Common myeloid progenitor, CD34-positive (primary cell): Measurements from ENCODE around the gene CDYL2.
"Not testable (repeated sequence)": the region's sequence is repeated elsewhere in the genome, so short reads cannot be mapped to it uniquely, and the experiment has no call there.

Source experiments
- CTCF ChIA-PET: fragments of 350-600 bp; sonication (Branson Sonifier 250); formaldehyde crosslinking; loops from one replicate; lab custom pipeline; 2021; ENCODE audit warnings: antibody characterized with exemption; lab: Charles Lee
- POLR2A ChIA-PET: fragments of 350-600 bp; sonication (Branson Sonifier 250); formaldehyde crosslinking; loops from one replicate; lab custom pipeline; 2021; ENCODE audit warnings: antibody characterized with exemption; lab: Charles Lee
- DNase-seq, 3 donors: peaks; one replicate each; pipeline versions ENCODE4 v3.0.0 to v3.0.0-alpha.2; 2013
- H3K27ac ChIP-seq, 2 experiments: 1 replicate in 1 of 2; 2 replicates in 1 of 2; pipeline ENCODE4 v1.7.0; 2013; ENCODE audit warnings: inconsistent platforms in 2 of 2, low read length in 2 of 2, mild to moderate bottlenecking in 2 of 2, low read depth in 1 of 2, moderate library complexity in 1 of 2; ENCODE audit not compliant: severe bottlenecking in 2 of 2, insufficient read depth in 1 of 2, poor library complexity in 1 of 2
- H3K27me3 ChIP-seq, 5 experiments: replicated peaks in 2 of 5; 1 replicate in 3 of 5; 2 replicates in 2 of 5; pipeline versions ENCODE4 v1.6.1 to v1.7.0; 2013; ENCODE audit warnings: low read length in 4 of 5, mild to moderate bottlenecking in 2 of 5, moderate library complexity in 2 of 5, inconsistent platforms in 1 of 5; ENCODE audit not compliant: insufficient read depth in 5 of 5, control insufficient read depth in 4 of 5
- H3K36me3 ChIP-seq, 4 experiments: 1 replicate in 2 of 4; 2 replicates in 2 of 4; pipeline versions ENCODE4 v1.6.1 to v1.7.0; 2013; ENCODE audit warnings: low read length in 3 of 4, control low read depth in 1 of 4, mild to moderate bottlenecking in 1 of 4; ENCODE audit not compliant: control insufficient read depth in 4 of 4, insufficient read depth in 4 of 4
- H3K4me1 ChIP-seq, 4 experiments: 1 replicate in 3 of 4; 2 replicates in 1 of 4; pipeline versions ENCODE4 v1.6.1 to v1.7.1; 2013; ENCODE audit warnings: low read length in 3 of 4, mild to moderate bottlenecking in 3 of 4, control low read depth in 1 of 4, inconsistent platforms in 1 of 4, moderate library complexity in 1 of 4; ENCODE audit not compliant: control insufficient read depth in 4 of 4, insufficient read depth in 4 of 4; ENCODE audit errors: control extremely low read depth in 1 of 4
- H3K4me3 ChIP-seq, 7 experiments: 1 replicate in 4 of 7; 2 replicates in 3 of 7; pipeline versions ENCODE4 v1.5.1 to v1.7.0; 2013; ENCODE audit warnings: mild to moderate bottlenecking in 7 of 7, low read length in 6 of 7, moderate library complexity in 6 of 7, inconsistent platforms in 2 of 7, low read depth in 2 of 7, control low read depth in 1 of 7; ENCODE audit not compliant: insufficient read depth in 4 of 7, control insufficient read depth in 1 of 7; ENCODE audit errors: extremely low read depth in 1 of 7
- H3K9me3 ChIP-seq, 5 experiments: 1 replicate in 4 of 5; 2 replicates in 1 of 5; pipeline versions ENCODE4 v1.6.1 to v1.7.1; 2013; ENCODE audit warnings: low read length in 4 of 5, mild to moderate bottlenecking in 2 of 5, inconsistent platforms in 1 of 5, low read depth in 1 of 5, moderate library complexity in 1 of 5; ENCODE audit not compliant: control insufficient read depth in 4 of 5, insufficient read depth in 2 of 5; ENCODE audit errors: control extremely low read depth in 1 of 5
- WGBS: methylation state at CpG from one replicate; pipeline ENCODE4 v1.1.5; 2013; ENCODE audit not compliant: insufficient coverage; 5-methylcytosine and 5-hydroxymethylcytosine counted together

Gene CDYL2

GRCh38 chr16:80788027-80788426 is 16.4 kb downstream of the CDYL2 start:
- Histone ChIP-seq H3K4me3 (no peak overlapping the region), H3K36me3 (peaks cover 0 to 2% (median 0%) of the 10 kb centered on the region in 4 experiments), H3K9me3 (peaks cover under 1 to 31% (median 4%) of the 10 kb centered on the region in 5 experiments), H3K27me3 (no peaks in the 10 kb centered on the region), H3K4me1 (no peaks in the 10 kb centered on the region), H3K27ac (no peak overlapping the region)
- CTCF ChIA-PET: no interaction called here
- DNase-seq: no peak
- no CpG with 5 or more reads among the region's 2 CpGs for whole genome bisulfite sequencing
- POLR2A ChIA-PET: no interaction called here

GRCh38 chr16:80786561-80786960 is 17.8 kb downstream of the CDYL2 start:
- WGBS: no CpG with 5 or more reads among the region's 3 CpGs
- POLR2A ChIA-PET, H3K27ac ChIP-seq, H3K4me3 ChIP-seq, H3K36me3 ChIP-seq, DNase-seq, CTCF ChIA-PET, H3K27me3 ChIP-seq, H3K4me1 ChIP-seq: not testable (repeated sequence)
- H3K9me3 ChIP-seq: peaks cover 3 to 36% (median 7%) of the 10 kb centered on the region in 5 experiments

- H3K4me1 ChIP-seq: no peaks in the 10 kb centered on the region
- peaks cover 3 to 48% (median 8%) of the 10 kb centered on the region in 5 experiments for H3K9me3 ChIP-seq
- no peak overlapping the region for H3K4me3 ChIP-seq
- ChIA-PET CTCF (no interaction called here), POLR2A (no interaction called here)
- peaks cover 0 to 2% (median 0%) of the 10 kb centered on the region in 4 experiments for H3K36me3 ChIP-seq
- H3K27me3 ChIP-seq: no peaks in the 10 kb centered on the region
- DNase-seq: no peak
- H3K27ac ChIP-seq: no peak overlapping the region
- WGBS: 100% methylated on average over 2 of the region's 3 CpGs
These were observed 19.4 kb downstream of the CDYL2 start for GRCh38 chr16:80784951-80785350.

GRCh38 chr16:80778703-80779102 is 25.7 kb downstream of the CDYL2 start:
- Histone ChIP-seq H3K36me3 (no peaks in the 10 kb centered on the region), H3K27me3 (no peaks in the 10 kb centered on the region), H3K4me1 (no peaks in the 10 kb centered on the region), H3K27ac (no peak overlapping the region), H3K4me3 (no peak overlapping the region), H3K9me3 (peaks cover 2 to 40% (median 4%) of the 10 kb centered on the region in 5 experiments)
- no peak for DNase-seq
- no CpG with 5 or more reads among the region's 2 CpGs for WGBS
- ChIA-PET CTCF (no interaction called here), POLR2A (no interaction called here)

- POLR2A ChIA-PET: no interaction called here
- Histone ChIP-seq H3K9me3 (peaks cover 0 to 26% (median 4%) of the 10 kb centered on the region in 5 experiments), H3K4me3 (no peak overlapping the region), H3K36me3 (peaks cover 0 to 1% (median 0%) of the 10 kb centered on the region in 4 experiments), H3K27me3 (no peaks in the 10 kb centered on the region), H3K4me1 (no peaks in the 10 kb centered on the region), H3K27ac (no peak overlapping the region)
- 92% methylated on average over 18 of the region's 19 CpGs for WGBS
- CTCF ChIA-PET: interaction anchor here (1.3 kb wide), 1 partner anchor 17 kb away, joined by 3 read pairs; no protein-coding TSS in a partner anchor
- DNase-seq: no peak
These were observed 27.5 kb downstream of the CDYL2 start for GRCh38 chr16:80776856-80777255.

- CTCF ChIA-PET: no interaction called here
- Histone ChIP-seq H3K36me3 (peaks cover 0 to 3% (median 1%) of the 10 kb centered on the region in 4 experiments), H3K9me3 (peaks cover 0 to 25% (median 3%) of the 10 kb centered on the region in 5 experiments), H3K27ac (no peak overlapping the region), H3K4me3 (no peak overlapping the region), H3K4me1 (no peaks in the 10 kb centered on the region), H3K27me3 (no peaks in the 10 kb centered on the region)
- POLR2A ChIA-PET: no interaction called here
- DNase-seq: no peak
- WGBS: no CpG with 5 or more reads among the region's 1 CpG
These were observed 28.9 kb downstream of the CDYL2 start for GRCh38 chr16:80775450-80775849.

GRCh38 chr16:80766798-80767197 is 37.6 kb downstream of the CDYL2 start:
- no peak for DNase-seq
- no CpG with 5 or more reads among the region's 1 CpG for WGBS

More at GRCh38 chr16:80766798-80767197, 37.6 kb downstream of the CDYL2 start:
- ChIA-PET CTCF (no interaction called here), POLR2A (no interaction called here)
- H3K9me3 ChIP-seq: peaks cover 0 to 38% (median 12%) of the 10 kb centered on the region in 5 experiments
- H3K4me3 ChIP-seq: no peak overlapping the region
- H3K4me1 ChIP-seq: no peaks in the 10 kb centered on the region
- H3K36me3 ChIP-seq: peaks cover 0 to 8% (median 1%) of the 10 kb centered on the region in 4 experiments
- no peaks in the 10 kb centered on the region for H3K27me3 ChIP-seq
- no peak overlapping the region for H3K27ac ChIP-seq
